Spleen (tissue), 7 donors: ENCODE measurements around the gene VNN1.

Experiments used
- POLR2A ChIP-seq, 3 donors: fragments of 450-650 bp; IDR thresholded peaks; one replicate each; pipeline ENCODE4 v1.5.1; 2017; ENCODE audit warnings: antibody characterized with exemption in 3 of 3, mild to moderate bottlenecking in 1 of 3
- TF ChIP-seq, protein P1 (sequence below), 11 experiments: fragments of 200-600 bp in 7 of 11; fragments of 450-650 bp in 4 of 11; sonication (generic) in 4 of 11; IDR thresholded peaks in 8 of 11; conservative IDR thresholded peaks in 3 of 11; 1 replicate in 7 of 11; 2 replicates in 4 of 11; pipeline versions ENCODE4 v1.4.0 to v1.8.0; 2016 to 2021; ENCODE audit warnings: antibody characterized with exemption in 11 of 11, inconsistent platforms in 4 of 11, mild to moderate bottlenecking in 1 of 11
- donor health status: DM: no; HTN: no; CAD: no; lungs with moderate emphysema.
- donor health status: DM: no; HTN: no; CAD: no.
- donor health status: DM: no; HTN: no; CAD: no.

- TF ChIP-seq POLR2A (IDR thresholded peaks at IDR 0.05), result no peak
- TF ChIP-seq, protein P1, sequence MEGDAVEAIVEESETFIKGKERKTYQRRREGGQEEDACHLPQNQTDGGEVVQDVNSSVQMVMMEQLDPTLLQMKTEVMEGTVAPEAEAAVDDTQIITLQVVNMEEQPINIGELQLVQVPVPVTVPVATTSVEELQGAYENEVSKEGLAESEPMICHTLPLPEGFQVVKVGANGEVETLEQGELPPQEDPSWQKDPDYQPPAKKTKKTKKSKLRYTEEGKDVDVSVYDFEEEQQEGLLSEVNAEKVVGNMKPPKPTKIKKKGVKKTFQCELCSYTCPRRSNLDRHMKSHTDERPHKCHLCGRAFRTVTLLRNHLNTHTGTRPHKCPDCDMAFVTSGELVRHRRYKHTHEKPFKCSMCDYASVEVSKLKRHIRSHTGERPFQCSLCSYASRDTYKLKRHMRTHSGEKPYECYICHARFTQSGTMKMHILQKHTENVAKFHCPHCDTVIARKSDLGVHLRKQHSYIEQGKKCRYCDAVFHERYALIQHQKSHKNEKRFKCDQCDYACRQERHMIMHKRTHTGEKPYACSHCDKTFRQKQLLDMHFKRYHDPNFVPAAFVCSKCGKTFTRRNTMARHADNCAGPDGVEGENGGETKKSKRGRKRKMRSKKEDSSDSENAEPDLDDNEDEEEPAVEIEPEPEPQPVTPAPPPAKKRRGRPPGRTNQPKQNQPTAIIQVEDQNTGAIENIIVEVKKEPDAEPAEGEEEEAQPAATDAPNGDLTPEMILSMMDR (IDR thresholded peaks at IDR 0.05 in 8 of 11, conservative IDR thresholded peaks at IDR 0.05 in 3 of 11), result no peak
Measured at GRCh38 chr6:132736239-132736638, 22.4 kb upstream of the VNN1 start.
